K562 (cell line): ENCODE results near the gene TNFRSF13B. TPM values are rescaled to one million over a fixed set of nuclear protein-coding genes. Genes with fewer than 3 reads are reported as not detected.

ENCODE experiments used
- ATAC-seq: fragments of 200-7000 bp; cut with Tn5 transposase; 3 replicates; pipeline ENCODE4 v1.9.1; 2020; ENCODE audit warnings: moderate library complexity
- BruUV-seq: library from RNA; stranded (reverse); fragments of 400-500 nt; replicated peaks from 2 replicates; lab custom pipeline; 2021; lab: Mats Ljungman, UMichigan
- CTCF ChIA-PET: fragments of 300-600 bp; formaldehyde crosslinking; extraction: SDS; loops from one replicate; lab custom pipeline; 2021; ENCODE audit warnings: low intra/inter-chr PET ratio; lab: Yijun Ruan, JAX
- POLR2A ChIA-PET: fragments of 300-600, 350-650 bp; sonication (Branson Sonifier 250); formaldehyde crosslinking; extraction: SDS; loops from one replicate; lab custom pipeline; 2021; ENCODE audit warnings: antibody characterized with exemption, inconsistent platforms; lab: Yijun Ruan, JAX
- DNase-seq, 4 experiments: peaks; one replicate each; pipeline versions ENCODE4 v3.0.0 to v3.0.0-alpha.2; 2011 to 2018; ENCODE audit warnings: low spot score in 3 of 4, mixed read lengths in 3 of 4; ENCODE audit errors: extremely low read depth in 1 of 4
- FAIRE-seq: peaks from 2 replicates; lab custom pipeline; 2011; peaks lifted over from hg19 to GRCh38; lab: Jason Lieb, UNC
- H2AFZ ChIP-seq: 2 replicates; pipeline ENCODE4 v1.6.0; 2011; ENCODE audit warnings: low read depth, low read length, control low read depth, inconsistent platforms
- H3K27ac ChIP-seq: fragments of 200-600 bp; 3 replicates; pipeline ENCODE4 v1.8.0; 2011; ENCODE audit warnings: low read depth, mild to moderate bottlenecking, control low read depth, inconsistent platforms, low read length, moderate library complexity, mixed read lengths; ENCODE audit errors: extremely low read depth
- H3K27me3 ChIP-seq, 2 experiments: fragments of 300-600 bp in 1 of 2; 2 replicates in 1 of 2; 3 replicates in 1 of 2; pipeline versions ENCODE4 v1.6.0 to v1.8.0; 2011; ENCODE audit warnings: inconsistent platforms in 2 of 2, low read length in 2 of 2, mild to moderate bottlenecking in 1 of 2, mixed read lengths in 1 of 2, moderate library complexity in 1 of 2; ENCODE audit not compliant: control insufficient read depth in 2 of 2, insufficient read depth in 2 of 2
- H3K36me3 ChIP-seq: fragments of 300-600 bp; 3 replicates; pipeline ENCODE4 v1.8.0; 2011; ENCODE audit warnings: mild to moderate bottlenecking, low read length, inconsistent platforms; ENCODE audit not compliant: control insufficient read depth, insufficient read depth
- H3K4me1 ChIP-seq, 2 experiments: fragments of 200-600 bp in 1 of 2; replicated peaks in 1 of 2; 2 replicates in 1 of 2; 3 replicates in 1 of 2; pipeline versions ENCODE4 v1.5.1 to v1.8.0; 2011; ENCODE audit warnings: inconsistent platforms in 2 of 2, low read length in 2 of 2, mild to moderate bottlenecking in 1 of 2, mixed read lengths in 1 of 2, moderate library complexity in 1 of 2; ENCODE audit not compliant: control insufficient read depth in 2 of 2, insufficient read depth in 2 of 2
- H3K4me2 ChIP-seq: 2 replicates; pipeline ENCODE4 v1.6.1; 2011; ENCODE audit warnings: low read length, control low read depth, inconsistent platforms, mixed read lengths; ENCODE audit not compliant: insufficient read depth
- H3K4me3 ChIP-seq: fragments of 200-600 bp; sonication (generic), shearing (Covaris generic); 2 replicates; pipeline ENCODE4 v1.5.1; 2016; ENCODE audit warnings: control low read depth, inconsistent platforms
- H3K79me2 ChIP-seq: fragments of 200-600 bp; 3 replicates; pipeline ENCODE4 v1.8.0; 2011; ENCODE audit warnings: low read length, inconsistent platforms; ENCODE audit not compliant: control insufficient read depth, insufficient read depth
- H3K9ac ChIP-seq, 2 experiments: 2 replicates each; pipeline versions ENCODE4 v1.6.0 to v1.6.1; 2011; ENCODE audit warnings: low read depth in 2 of 2, low read length in 2 of 2, control low read depth in 1 of 2, inconsistent platforms in 1 of 2, mild to moderate bottlenecking in 1 of 2, mixed read lengths in 1 of 2; ENCODE audit not compliant: insufficient read depth in 1 of 2
- H3K9me1 ChIP-seq: one replicate; pipeline ENCODE4 v1.6.0; 2011; ENCODE audit warnings: inconsistent platforms, mild to moderate bottlenecking, low read length, moderate library complexity; ENCODE audit not compliant: control insufficient read depth, insufficient read depth
- H3K9me3 ChIP-seq: replicated peaks from 2 replicates; pipeline ENCODE4 v1.5.1; 2011; ENCODE audit warnings: low read depth, low read length, inconsistent platforms; ENCODE audit not compliant: control insufficient read depth, insufficient read depth
- H4K20me1 ChIP-seq: replicated peaks from 2 replicates; pipeline ENCODE4 v1.6.1; 2011; ENCODE audit warnings: low read length, inconsistent platforms, mixed read lengths; ENCODE audit not compliant: control insufficient read depth, insufficient read depth
- CTCF ChIP-seq, 3 experiments: IDR thresholded peaks in 2 of 3; conservative IDR thresholded peaks in 1 of 3; 2 replicates each; pipeline ENCODE4 v1.5.1; 2011 to 2012; ENCODE audit warnings: low read length in 3 of 3, mild to moderate bottlenecking in 3 of 3, control low read depth in 2 of 3, improper control_type of control experiment in 1 of 3, inconsistent platforms in 1 of 3, low read depth in 1 of 3, mixed read lengths in 1 of 3, moderate library complexity in 1 of 3; ENCODE audit not compliant: insufficient read depth in 2 of 3
- ELK3 ChIP-seq: fragments of 450-650 bp; formaldehyde crosslinking; IDR thresholded peaks from 2 replicates; pipeline ENCODE4 v1.4.0; 2020; ENCODE audit warnings: mild to moderate bottlenecking
- WGBS: fragments of 100-300 bp; shearing (Covaris generic); methylation state at CpG from one replicate; pipeline ENCODE4 v1.1.6; 2016; ENCODE audit warnings: low coverage, mixed read lengths; ENCODE audit not compliant: insufficient coverage; ENCODE audit errors: missing lambda C conversion rate; 5-methylcytosine and 5-hydroxymethylcytosine counted together
- in situ Hi-C: fragments of 300-500 bp; cut with MboI; formaldehyde crosslinking; loops from 4 replicates; pipeline ENCODE4 v1.15.0; 2018; ENCODE audit warnings: inconsistent platforms, mixed read lengths
- intact Hi-C: fragments of 100-400 bp; cut with micrococcal nuclease; formaldehyde crosslinking; loops from 2 replicates; pipeline ENCODE4 v1.14.2; 2022
- polyA plus RNA-seq, 8 experiments: library from polyadenylated mRNA; depleted of rRNA in 4 of 8; stranded (reverse) in 5 of 8; unstranded in 3 of 8; fragments of >200 nt; fragmentation: Nextera tagmentation in 2 of 8; fragmentation: Illumina TruSeq in 1 of 8; extraction: Ambion mirVana in 2 of 8; extraction: Trizol in 1 of 8; gene quantifications; 2 replicates each; pipeline versions ENCODE4 v1.2.1 to v1.2.3, GENCODE V29; 2011 to 2014; ENCODE audit warnings: inconsistent platforms in 1 of 8, missing spikeins in 1 of 8
- total RNA-seq, 7 experiments: library from RNA; depleted of rRNA in 6 of 7; stranded (reverse); fragments of >200 nt in 6 of 7; fragmentation: Illumina TruSeq in 2 of 7; extraction: Trizol in 2 of 7; gene quantifications; 2 replicates each; pipeline versions ENCODE4 v1.2.1 to v1.2.3, GENCODE V29; 2011 to 2021; ENCODE audit warnings: low replicate concordance in 1 of 7

Gene TNFRSF13B
- total and polyA plus RNA-seq, 9 of the 15 experiments (the other 6 are each of a cell fraction or from before 2014, with no cell fraction given), result not detected

- no peak overlapping the region for H3K27ac ChIP-seq
- H3K9me1 ChIP-seq, result no peaks in the 10 kb centered on the region
- H3K79me2 ChIP-seq, result no peaks in the 10 kb centered on the region
- CTCF ChIA-PET, result no interaction called here
- H4K20me1 ChIP-seq, result no peaks in the 10 kb centered on the region
- no peak overlapping the region for H3K4me3 ChIP-seq
- H3K4me2 ChIP-seq, result no peak overlapping the region
- H3K4me1 ChIP-seq, result no peaks in the 10 kb centered on the region; a peak in 1 of 5 replicates
- TF ChIP-seq ELK3 (CRISPR knock-in tag) (no peak), CTCF (IDR thresholded peaks at IDR 0.05 in 2 of 3, conservative IDR thresholded peaks at IDR 0.05 in 1 of 3; ENCODE audit: insufficient read depth in 2 of 3, low read depth in 1 of 3, low read length in 3 of 3) (0 out of 6 replicates have a peak, but pooled peaks of 1 of the 3 experiments have one; percentile 18)
- BruUV-seq, result no TSS peak
- no peak for FAIRE-seq
- intact Hi-C loops (no loop called here), in situ Hi-C loops (no loop called here)
- POLR2A ChIA-PET, result no interaction called here
- DNase-seq, result peak in 1 of 4 experiments; percentile 6
- H3K9ac ChIP-seq, result no peak overlapping the region
- H3K27me3 ChIP-seq, result peaks cover 0 to 42% of the 10 kb centered on the region in 2 experiments; a peak in 2 of 5 replicates
- 0% methylated on average over 2 of the region's 10 CpGs for WGBS
- H3K9me3 ChIP-seq, result no peaks in the 10 kb centered on the region
- H2AFZ ChIP-seq, result no peak overlapping the region
- no peaks in the 10 kb centered on the region for H3K36me3 ChIP-seq
- ATAC-seq, result no peak
Measured at GRCh38 chr17:16945663-16946218, 26.2 kb downstream of the TNFRSF13B start.
